A549 (cell line): ENCODE results near the gene CACNA1C. TPM values are rescaled to one million over a fixed set of nuclear protein-coding genes. Genes with fewer than 3 reads are reported as not detected.

Source experiments
- ATAC-seq, 2 experiments: fragments of 200-7000 bp in 1 of 2; fragments of >200 bp in 1 of 2; cut with Nextera tagmentation in 1 of 2; cut with Tn5 transposase in 1 of 2; 3 replicates each; pipeline versions ENCODE4 v1.8.0 to v1.9.1; 2018 to 2020; ENCODE audit warnings: mild to moderate bottlenecking in 1 of 2, moderate library complexity in 1 of 2
- CTCF ChIA-PET: fragments of 300-600 bp; sonication (Branson Sonifier 250); formaldehyde crosslinking; extraction: SDS; loops from one replicate; lab custom pipeline; 2021; ENCODE audit warnings: antibody characterized with exemption, inconsistent platforms; lab: Yijun Ruan, JAX
- POLR2A ChIA-PET: fragments of 350-600 bp; formaldehyde crosslinking; extraction: SDS; loops from one replicate; lab custom pipeline; 2021; ENCODE audit warnings: antibody characterized with exemption, inconsistent platforms; lab: Yijun Ruan, JAX
- DNase-seq, 2 experiments: peaks; one replicate each; pipeline versions ENCODE4 v3.0.0 to v3.0.0-alpha.2; 2011 to 2016; ENCODE audit warnings: low read depth in 1 of 2, low spot score in 1 of 2
- FAIRE-seq: peaks from 2 replicates; lab custom pipeline; 2011; peaks lifted over from hg19 to GRCh38; lab: Jason Lieb, UNC
- H3K27ac ChIP-seq, 2 experiments: fragments of >200 bp; sonication (Bioruptor Twin); formaldehyde crosslinking; 3 replicates each; pipeline ENCODE4 v1.5.1; 2016 to 2017
- H3K4me1 ChIP-seq: fragments of >200 bp; sonication (Bioruptor Twin); formaldehyde crosslinking; 3 replicates; pipeline ENCODE4 v1.6.1; 2016
- H3K4me2 ChIP-seq: fragments of >200 bp; sonication (Bioruptor Twin); formaldehyde crosslinking; 3 replicates; pipeline ENCODE4 v1.6.1; 2016
- H3K4me3 ChIP-seq: fragments of >200 bp; sonication (Bioruptor Twin); formaldehyde crosslinking; 3 replicates; pipeline ENCODE4 v1.5.1; 2016
- H3K9me3 ChIP-seq: fragments of >200 bp; sonication (Bioruptor Twin); formaldehyde crosslinking; 3 replicates; pipeline ENCODE4 v1.6.1; 2016
- ATOH8 ChIP-seq: fragments of 250-450 bp; sonication (Bioruptor Pico); IDR thresholded peaks from 2 replicates; pipeline ENCODE4 v1.5.0; 2020; ENCODE audit warnings: low read depth, mild to moderate bottlenecking, moderate library complexity
- BHLHE40 ChIP-seq: IDR thresholded peaks from 2 replicates; pipeline ENCODE4 v1.6.1; 2012; ENCODE audit warnings: low read depth, low read length, inconsistent platforms
- CBX2 ChIP-seq: fragments of 200-600 bp; sonication (generic); IDR thresholded peaks from 2 replicates; pipeline ENCODE4 v1.6.1; 2016; ENCODE audit warnings: low read depth, mild to moderate bottlenecking, borderline replicate concordance
- CBX8 ChIP-seq: fragments of 200-600 bp; sonication (generic); IDR thresholded peaks from 2 replicates; pipeline ENCODE4 v1.6.1; 2016
- CEBPB ChIP-seq, 2 experiments: fragments of >200 bp in 1 of 2; sonication (Bioruptor Twin) in 1 of 2; formaldehyde crosslinking in 1 of 2; IDR thresholded peaks; 2 replicates each; pipeline ENCODE4 v1.6.1; 2012 to 2016
- CHD2 ChIP-seq: fragments of 150-350 bp; IDR thresholded peaks from 2 replicates; pipeline ENCODE4 v1.6.1; 2014; ENCODE audit warnings: low read length; ENCODE audit not compliant: partially characterized antibody
- ESRRA ChIP-seq: fragments of 150-350 bp; IDR thresholded peaks from 2 replicates; pipeline ENCODE4 v1.6.1; 2014; ENCODE audit warnings: mild to moderate bottlenecking, low read length, borderline replicate concordance
- FOSL2 ChIP-seq, 2 experiments: fragments of 450-650 bp in 1 of 2; fragments of >200 bp in 1 of 2; sonication (Bioruptor Twin) in 1 of 2; formaldehyde crosslinking; IDR thresholded peaks; 2 replicates each; pipeline versions ENCODE4 v1.5.0 to v1.6.1; 2016 to 2020; ENCODE audit warnings: mild to moderate bottlenecking in 1 of 2, moderate library complexity in 1 of 2
- FOXS1 ChIP-seq: fragments of 250-450 bp; sonication (Bioruptor Pico); IDR thresholded peaks from 2 replicates; pipeline ENCODE4 v1.5.0; 2020; ENCODE audit warnings: mild to moderate bottlenecking, moderate library complexity
- HMGXB4 ChIP-seq: fragments of 250-450 bp; sonication (Bioruptor Pico); IDR thresholded peaks from 2 replicates; pipeline ENCODE4 v1.5.0; 2021; ENCODE audit warnings: mild to moderate bottlenecking, moderate library complexity, borderline replicate concordance
- HOXB13 ChIP-seq: fragments of 250-450 bp; sonication (Bioruptor Pico); IDR thresholded peaks from 2 replicates; pipeline ENCODE4 v1.5.0; 2020; ENCODE audit warnings: low read depth, mild to moderate bottlenecking, moderate library complexity
- JUNB ChIP-seq: fragments of >200 bp; sonication (Bioruptor Twin); formaldehyde crosslinking; IDR thresholded peaks from 2 replicates; pipeline ENCODE4 v1.6.1; 2016
- KDM1A ChIP-seq: fragments of 200-600 bp; sonication (generic); IDR thresholded peaks from 2 replicates; pipeline ENCODE4 v1.6.1; 2016; ENCODE audit warnings: low read depth, mild to moderate bottlenecking
- MAFK ChIP-seq: fragments of 450-650 bp; IDR thresholded peaks from 2 replicates; pipeline ENCODE4 v1.6.1; 2014; ENCODE audit not compliant: partially characterized antibody
- MAZ ChIP-seq: fragments of 150-350 bp; IDR thresholded peaks from 2 replicates; pipeline ENCODE4 v1.6.1; 2014; ENCODE audit warnings: antibody characterized with exemption, low read depth, low read length, borderline replicate concordance
- MYC ChIP-seq: IDR thresholded peaks from 2 replicates; pipeline ENCODE4 v1.6.1; 2012; ENCODE audit warnings: mild to moderate bottlenecking, inconsistent platforms, low read length, improper control_type of control experiment, borderline replicate concordance
- NPAS2 ChIP-seq: fragments of 250-450 bp; sonication (Bioruptor Pico); IDR thresholded peaks from 2 replicates; pipeline ENCODE4 v1.8.0; 2022; ENCODE audit warnings: mild to moderate bottlenecking, moderate library complexity, borderline replicate concordance
- POLR2AphosphoS2 ChIP-seq: conservative IDR thresholded peaks from 2 replicates; pipeline ENCODE4 v1.6.1; 2012; ENCODE audit warnings: low read length, improper control_type of control experiment, inconsistent platforms
- RARB ChIP-seq: fragments of 250-450 bp; sonication (Bioruptor Pico); IDR thresholded peaks from 2 replicates; pipeline ENCODE4 v1.8.0; 2021; ENCODE audit warnings: mild to moderate bottlenecking, moderate library complexity
- RFX5 ChIP-seq: fragments of 450-650 bp; IDR thresholded peaks from 2 replicates; pipeline ENCODE4 v1.7.1; 2014; ENCODE audit warnings: antibody characterized with exemption, mild to moderate bottlenecking, moderate library complexity
- SREBF2 ChIP-seq: fragments of 450-650 bp; IDR thresholded peaks from 2 replicates; pipeline ENCODE4 v1.6.1; 2014; ENCODE audit warnings: mild to moderate bottlenecking, moderate library complexity
- ZC3H11A ChIP-seq: fragments of 450-650 bp; IDR thresholded peaks from 2 replicates; pipeline ENCODE4 v1.6.1; 2014; ENCODE audit warnings: antibody characterized with exemption, mild to moderate bottlenecking
- WGBS: methylation state at CpG from one replicate; pipeline ENCODE4 v1.1.6; 2017; ENCODE audit errors: missing lambda C conversion rate; 5-methylcytosine and 5-hydroxymethylcytosine counted together
- polyA plus RNA-seq, 4 experiments: library from polyadenylated mRNA; depleted of rRNA in 3 of 4; stranded (reverse); fragments of >200 nt; fragmentation: RNase III in 1 of 4; extraction: RNeasy Plus Mini Kit Qiagen cat#74134 plus additional on column Dnase treatment in 1 of 4; gene quantifications; 2 replicates in 3 of 4; 3 replicates in 1 of 4; pipeline ENCODE4 v1.2.3, GENCODE V29; 2011 to 2017
- TF ChIP-seq, protein P1 (sequence below): fragments of 150-350 bp; IDR thresholded peaks from 2 replicates; pipeline ENCODE4 v1.6.1; 2014; ENCODE audit warnings: low read depth, mild to moderate bottlenecking, low read length
- TF ChIP-seq, protein P2 (sequence below): IDR thresholded peaks from 2 replicates; pipeline ENCODE4 v1.6.1; 2012; ENCODE audit warnings: low read depth, borderline replicate concordance
- TF ChIP-seq, protein P3 (sequence below): fragments of >200 bp; sonication (Bioruptor Twin); formaldehyde crosslinking; IDR thresholded peaks from 2 replicates; pipeline ENCODE4 v1.6.1; 2016

Gene CACNA1C
- polyA plus RNA-seq, 2 of the 4 experiments (the other 2 are of a cell fraction) = not detected

GRCh38 chr12:2393016-2393415, 340.2 kb downstream of the CACNA1C start:
- CTCF ChIA-PET = interaction anchor here (1.8 to 2.7 kb wide), 2 partner anchors 9 to 191 kb away, joined by 6 read pairs; no protein-coding TSS in a partner anchor
- H3K4me3 ChIP-seq = no peak overlapping the region
- no peak for TF ChIP-seq CEBPB (IDR thresholded peaks at IDR 0.05)
- TF ChIP-seq, protein P1, sequence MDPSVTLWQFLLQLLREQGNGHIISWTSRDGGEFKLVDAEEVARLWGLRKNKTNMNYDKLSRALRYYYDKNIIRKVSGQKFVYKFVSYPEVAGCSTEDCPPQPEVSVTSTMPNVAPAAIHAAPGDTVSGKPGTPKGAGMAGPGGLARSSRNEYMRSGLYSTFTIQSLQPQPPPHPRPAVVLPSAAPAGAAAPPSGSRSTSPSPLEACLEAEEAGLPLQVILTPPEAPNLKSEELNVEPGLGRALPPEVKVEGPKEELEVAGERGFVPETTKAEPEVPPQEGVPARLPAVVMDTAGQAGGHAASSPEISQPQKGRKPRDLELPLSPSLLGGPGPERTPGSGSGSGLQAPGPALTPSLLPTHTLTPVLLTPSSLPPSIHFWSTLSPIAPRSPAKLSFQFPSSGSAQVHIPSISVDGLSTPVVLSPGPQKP = no peak
- no peak for TF ChIP-seq NPAS2 (CRISPR knock-in tag)
- no peak for TF ChIP-seq SREBF2
- TF ChIP-seq CBX2 = no peak
- TF ChIP-seq RARB (CRISPR knock-in tag) = no peak
- TF ChIP-seq MAZ = no peak
- TF ChIP-seq MYC = no peak
- no peak for TF ChIP-seq FOXS1
- TF ChIP-seq CHD2 = no peak
- TF ChIP-seq, all 56 proteins: peak for 0
- ATAC-seq (no peak), FAIRE-seq (no peak), DNase-seq (no peak)
- 5% methylated on average over 4 of the region's 4 CpGs for WGBS
- Histone ChIP-seq H3K4me1 (no peaks in the 10 kb centered on the region), H3K4me2 (no peak overlapping the region), H3K27ac (no peak overlapping the region), H3K9me3 (peaks cover 4% of the 10 kb centered on the region; the same call in 1 of the 3 replicates)
- POLR2A ChIA-PET = no interaction called here

DNA sequence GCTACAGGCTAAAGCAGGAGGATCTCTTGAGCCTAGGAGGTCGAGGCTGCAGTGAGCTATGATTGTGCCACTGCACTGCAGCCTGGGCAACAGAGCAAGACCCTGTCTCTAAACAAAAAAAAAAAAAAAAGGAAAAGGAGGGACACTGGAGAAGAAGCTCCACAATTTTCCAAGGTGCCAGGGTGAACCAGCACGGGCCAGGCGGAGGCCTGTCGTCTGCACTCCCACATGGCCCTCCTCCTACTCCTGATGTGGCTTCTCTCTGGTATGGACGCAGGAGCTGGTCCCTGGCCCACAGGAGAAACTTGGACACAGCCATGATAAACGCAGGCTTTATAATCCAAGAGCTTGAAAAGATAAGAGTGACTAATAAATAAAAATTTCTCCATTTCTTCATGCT, 341.2 kb downstream of the CACNA1C start:
- Histone ChIP-seq H3K9me3 (peaks cover 4% of the 10 kb centered on the region; the same call in 1 of the 3 replicates), H3K4me1 (no peaks in the 10 kb centered on the region), H3K4me3 (no peak overlapping the region), H3K27ac (no peak overlapping the region), H3K4me2 (no peak overlapping the region)
- ChIA-PET POLR2A (no interaction called here), CTCF (interaction anchor here (1.0 to 2.9 kb wide), 8 partner anchors 8 to 308 kb away, joined by 3 to 14 read pairs (median 5); no protein-coding TSS in a partner anchor)
- no peak for DNase-seq
- no peak for FAIRE-seq
- ATAC-seq = no peak
- 22% methylated on average over 6 of the region's 6 CpGs for WGBS
- TF ChIP-seq CBX8 (no peak), CHD2 (no peak), ATOH8 (no peak), ZC3H11A (no peak), POLR2AphosphoS2 (no peak), MAFK (no peak), RARB (CRISPR knock-in tag) (no peak), ESRRA (no peak), JUNB (no peak), BHLHE40 (no peak), HMGXB4 (CRISPR knock-in tag) (no peak), MYC (no peak), RFX5 (no peak), NPAS2 (CRISPR knock-in tag) (no peak), FOSL2 (IDR thresholded peaks at IDR 0.05) (no peak), FOSL2 (CRISPR knock-in tag; IDR thresholded peaks at IDR 0.05) (no peak), KDM1A (no peak), CBX2 (no peak), HOXB13 (CRISPR knock-in tag) (no peak)
- TF ChIP-seq, protein P2, sequence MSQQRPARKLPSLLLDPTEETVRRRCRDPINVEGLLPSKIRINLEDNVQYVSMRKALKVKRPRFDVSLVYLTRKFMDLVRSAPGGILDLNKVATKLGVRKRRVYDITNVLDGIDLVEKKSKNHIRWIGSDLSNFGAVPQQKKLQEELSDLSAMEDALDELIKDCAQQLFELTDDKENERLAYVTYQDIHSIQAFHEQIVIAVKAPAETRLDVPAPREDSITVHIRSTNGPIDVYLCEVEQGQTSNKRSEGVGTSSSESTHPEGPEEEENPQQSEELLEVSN = no peak
- TF ChIP-seq, protein P3, sequence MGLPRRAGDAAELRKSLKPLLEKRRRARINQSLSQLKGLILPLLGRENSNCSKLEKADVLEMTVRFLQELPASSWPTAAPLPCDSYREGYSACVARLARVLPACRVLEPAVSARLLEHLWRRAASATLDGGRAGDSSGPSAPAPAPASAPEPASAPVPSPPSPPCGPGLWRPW = no peak
